ENCODE measurements around the gene PPP1R15B. TPM values are rescaled to one million over a fixed set of nuclear protein-coding genes. Genes with fewer than 3 reads are reported as not detected.

Gene PPP1R15B
- total RNA-seq, 4 donors from 2014 or later, result 29.5 to 42.3 (median 34.0) TPM

GRCh38 chr1:204445860-204446412, 34.3 kb upstream of the PPP1R15B start:
- Histone ChIP-seq H3K27me3 (no peaks in the 10 kb centered on the region), H3K9me3 (no peaks in the 10 kb centered on the region), H3K36me3 (peaks cover 0 to 85% (median 6%) of the 10 kb centered on the region in 3 donors), H3K4me1 (peaks cover 34 to 100% (median 36%) of the 10 kb centered on the region in 3 donors), H3K27ac (peak overlapping the region in 2 of 4 donors; percentile 11 to 32), H3K4me3 (no peak overlapping the region)
- intact Hi-C loops (cut with DNase I), result loop anchor here (5.0 kb wide), 1 partner anchor 46 kb away; the partner anchor contains the start of gene PIK3C2B
- no peak for DNase-seq
- no peak for TF ChIP-seq POLR2A (IDR thresholded peaks at IDR 0.05)
- TF ChIP-seq CTCF (IDR thresholded peaks at IDR 0.05), result peak in 2 of 6 experiments; percentile 4 to 9
- WGBS, 2 donors, result 62 to 68% methylated on average over 3 to 6 of the region's 11 CpGs

DNA sequence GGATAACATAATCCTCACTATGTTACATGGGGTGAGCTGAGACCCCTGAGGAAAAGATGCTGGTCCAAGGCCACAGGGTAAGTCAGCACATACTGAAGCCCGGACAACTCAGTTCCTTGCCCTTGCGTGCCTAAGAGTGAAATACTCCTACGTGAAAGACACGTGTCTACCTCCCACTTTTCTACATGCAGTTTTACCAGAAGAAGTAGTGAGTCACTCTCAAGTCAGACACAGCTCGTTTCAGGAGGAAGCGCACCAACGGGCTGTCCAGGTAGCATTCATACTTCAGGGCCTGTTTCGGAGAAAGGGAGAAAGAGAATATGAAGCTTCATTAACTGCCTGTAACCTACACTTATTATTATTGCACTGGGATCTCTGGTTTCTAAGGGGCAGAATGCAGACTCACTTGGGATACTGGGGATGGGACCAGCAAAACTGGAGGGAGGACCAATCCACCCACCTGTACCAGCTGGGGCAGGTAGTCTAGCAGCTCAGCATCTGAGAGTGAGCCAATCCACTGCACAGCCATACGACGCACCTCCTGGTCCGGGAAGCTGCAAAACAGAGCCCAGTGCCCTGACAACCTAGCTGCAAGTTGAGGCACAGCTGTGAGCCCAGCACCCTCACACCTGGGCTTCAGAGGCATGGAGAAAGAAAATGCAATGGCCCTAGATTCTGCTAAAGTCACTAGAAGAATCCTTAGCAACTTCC, 32.4 kb upstream of the PPP1R15B start:
- Histone ChIP-seq H3K27ac (peak overlapping the region; percentile 80 to 93 (median 90)), H3K27me3 (no peaks in the 10 kb centered on the region), H3K36me3 (peaks cover 0 to 89% (median 6%) of the 10 kb centered on the region in 3 donors), H3K4me3 (peak overlapping the region in 1 of 4 donors; percentile 13), H3K9me3 (no peaks in the 10 kb centered on the region), H3K4me1 (peaks cover 19 to 100% (median 44%) of the 10 kb centered on the region in 3 donors)
- intact Hi-C loops (cut with DNase I), result no loop called here
- no peak for DNase-seq
- TF ChIP-seq CTCF (IDR thresholded peaks at IDR 0.05) (peak in 3 of 6 experiments; percentile 3 to 16 (median 12)), POLR2A (IDR thresholded peaks at IDR 0.05) (no peak)
- WGBS, 2 donors, result 43 to 44% methylated on average over 8 to 11 of the region's 11 CpGs

DNA sequence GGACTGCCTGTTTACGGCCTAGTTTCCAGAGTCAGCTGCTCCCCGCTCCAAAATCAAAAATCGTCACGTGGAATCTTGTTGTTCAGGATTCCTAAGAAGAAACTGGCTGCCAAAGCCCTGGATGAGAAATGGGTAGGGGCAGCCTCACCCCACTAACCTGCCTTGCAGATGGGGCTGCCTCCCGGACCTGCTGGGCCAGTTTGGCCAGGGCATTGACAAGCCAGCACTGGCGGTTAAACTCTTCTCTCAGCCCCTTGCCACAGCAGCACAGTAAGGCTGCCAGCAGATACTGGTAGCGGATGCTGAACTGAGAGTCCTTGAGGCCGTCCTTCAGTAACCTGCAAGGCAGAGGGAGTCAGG, 31.6 kb upstream of the PPP1R15B start:
- H3K4me3 ChIP-seq, result peak overlapping the region in 2 of 4 donors; percentile 12 to 13
- peaks cover 20 to 100% (median 51%) of the 10 kb centered on the region in 3 donors for H3K4me1 ChIP-seq
- 59 to 71% methylated on average over 4 of the region's 8 CpGs for WGBS, 2 donors
- peak overlapping the region; percentile 80 to 93 (median 90) for H3K27ac ChIP-seq
- no peak for DNase-seq
- H3K9me3 ChIP-seq, result no peaks in the 10 kb centered on the region
- intact Hi-C loops (cut with DNase I), result no loop called here
- H3K27me3 ChIP-seq, result no peaks in the 10 kb centered on the region
- no peak for TF ChIP-seq CTCF (IDR thresholded peaks at IDR 0.05)
- TF ChIP-seq POLR2A (IDR thresholded peaks at IDR 0.05), result no peak
- peaks cover 0 to 87% (median 7%) of the 10 kb centered on the region in 3 donors for H3K36me3 ChIP-seq

- peaks cover 0 to 85% (median 12%) of the 10 kb centered on the region in 3 donors for H3K36me3 ChIP-seq
- H3K27ac ChIP-seq, result peak overlapping the region; percentile 80 to 93 (median 90)
- TF ChIP-seq CTCF (IDR thresholded peaks at IDR 0.05) (no peak), POLR2A (IDR thresholded peaks at IDR 0.05) (no peak)
- no peak overlapping the region for H3K4me3 ChIP-seq
- no peaks in the 10 kb centered on the region for H3K9me3 ChIP-seq
- H3K4me1 ChIP-seq, result peaks cover 26 to 100% (median 58%) of the 10 kb centered on the region in 3 donors
- DNase-seq, result no peak
- intact Hi-C loops (cut with DNase I), result no loop called here
- no peaks in the 10 kb centered on the region for H3K27me3 ChIP-seq
- WGBS, 2 donors, result 49 to 65% methylated on average over 6 to 7 of the region's 13 CpGs
Observed at GRCh38 chr1:204442376-204443259, 31.0 kb upstream of the PPP1R15B start.

Data from esophagus squamous epithelium (tissue), 5 donors.